Activated naive CD8-positive, alpha-beta T cell treated with anti-CD3 and anti-CD28 coated beads, Interleukin-2, amount 10 ng/mL, durations not matched to agents 7 days and 5 days (primary cell): Measurements from ENCODE around the gene SLC5A12. TPM values are rescaled to one million over a fixed set of nuclear protein-coding genes. Genes with fewer than 3 reads are reported as not detected.

Experiments
- total RNA-seq, 2 experiments: library from RNA; stranded (reverse); gene quantifications; one replicate each; pipeline ENCODE4 v1.2.3, GENCODE V29; 2021

SLC5A12 gene
- total RNA-seq, 2 experiments from 2014 or later: not detected

Other genes with a start within 250 kb of the SLC5A12 start
- gene MUC15, start 149.8 kb downstream of the SLC5A12 start, total RNA-seq: not detected